Activated T-helper 17 cell treated with anti-CD3 and anti-CD28 coated beads, Interleukin-2, amount 50 U/mL, for 72 hours (primary cell): ENCODE data around the gene STAC2. TPM values are rescaled to one million over a fixed set of nuclear protein-coding genes. Genes with fewer than 3 reads are reported as not detected.

Source experiments
- ATAC-seq: fragments of 150-1000 bp; cut with Tn5 transposase; replicated peaks from 2 replicates; pipeline ENCODE4 v1.10.0; 2021; ENCODE audit warnings: mild to moderate bottlenecking, moderate library complexity
- H3K27ac Mint-ChIP-seq: one replicate; pipeline ENCODE4 v1.8.0; 2022; ENCODE audit warnings: mixed read lengths
- H3K27me3 Mint-ChIP-seq: one replicate; pipeline ENCODE4 v1.8.0; 2022; ENCODE audit warnings: mixed read lengths
- H3K36me3 Mint-ChIP-seq: one replicate; pipeline ENCODE4 v1.8.0; 2022; ENCODE audit warnings: low read depth, mild to moderate bottlenecking, mixed read lengths
- H3K4me1 Mint-ChIP-seq: one replicate; pipeline ENCODE4 v1.8.0; 2022; ENCODE audit warnings: mixed read lengths
- H3K4me3 Mint-ChIP-seq: one replicate; pipeline ENCODE4 v1.8.0; 2022; ENCODE audit warnings: mild to moderate bottlenecking, mixed read lengths
- H3K9me3 Mint-ChIP-seq: one replicate; pipeline ENCODE4 v1.8.0; 2022; ENCODE audit warnings: mixed read lengths
- total RNA-seq, 2 donors: library from RNA; stranded (reverse); gene quantifications; one replicate each; pipeline ENCODE4 v1.2.3, GENCODE V29; 2022

Gene STAC2
- total RNA-seq, 2 donors from 2014 or later, result not detected

DNA sequence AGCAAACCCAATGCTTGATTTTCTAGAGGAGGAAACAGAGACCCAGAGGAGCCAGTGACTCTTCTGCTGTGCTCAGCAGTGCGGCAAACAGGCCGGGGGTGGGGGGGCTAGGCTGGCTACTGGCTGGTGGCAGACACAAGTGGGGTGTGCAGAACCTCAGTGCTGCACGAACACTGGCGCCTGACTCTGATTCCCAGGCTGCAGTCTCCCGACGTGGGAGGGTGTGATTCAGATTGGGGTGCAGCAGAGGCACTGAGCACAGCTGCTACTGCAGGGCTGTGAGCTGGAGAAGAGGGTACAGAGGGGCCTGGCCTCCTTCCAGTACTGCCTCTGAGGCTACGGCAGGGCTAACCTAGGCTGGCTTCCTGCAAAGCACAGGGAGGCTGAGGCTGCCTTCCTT is 17.6 kb downstream of the STAC2 start:
- no peaks in the 10 kb centered on the region for H3K9me3 Mint-ChIP-seq
- peaks cover 11% of the 10 kb centered on the region for H3K4me1 Mint-ChIP-seq
- ATAC-seq, result peak; percentile 16
- no peaks in the 10 kb centered on the region for H3K27me3 Mint-ChIP-seq
- no peak overlapping the region for H3K27ac Mint-ChIP-seq
- H3K36me3 Mint-ChIP-seq, result peaks cover 21% of the 10 kb centered on the region
- peak overlapping the region; percentile 70 for H3K4me3 Mint-ChIP-seq

DNA sequence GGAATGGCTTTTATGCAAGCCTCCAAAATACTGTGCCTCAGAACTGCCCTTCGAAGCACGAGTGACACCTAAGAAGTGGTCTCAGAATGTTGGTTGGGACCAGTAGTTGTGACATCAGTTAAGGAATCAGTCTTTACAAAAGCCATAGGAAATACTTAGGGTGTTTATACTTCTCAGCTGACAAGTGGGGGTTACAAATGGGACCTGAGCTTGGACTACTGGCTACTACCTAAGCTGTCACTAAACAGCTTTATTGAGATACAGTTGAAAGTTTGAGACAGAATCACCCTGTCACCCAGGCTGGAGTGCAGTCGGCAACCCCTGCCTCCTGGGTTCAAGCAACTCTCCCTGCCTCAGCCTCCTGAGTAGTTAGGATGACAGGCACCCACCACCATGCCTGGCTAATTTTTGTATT is 20.6 kb downstream of the STAC2 start:
- no peak for ATAC-seq
- no peaks in the 10 kb centered on the region for H3K9me3 Mint-ChIP-seq
- peak overlapping the region; percentile 20 for H3K4me3 Mint-ChIP-seq
- H3K27me3 Mint-ChIP-seq, result no peaks in the 10 kb centered on the region
- H3K27ac Mint-ChIP-seq, result peak overlapping the region; percentile 58
- peaks cover 52% of the 10 kb centered on the region for H3K36me3 Mint-ChIP-seq
- H3K4me1 Mint-ChIP-seq, result peaks cover 20% of the 10 kb centered on the region

DNA sequence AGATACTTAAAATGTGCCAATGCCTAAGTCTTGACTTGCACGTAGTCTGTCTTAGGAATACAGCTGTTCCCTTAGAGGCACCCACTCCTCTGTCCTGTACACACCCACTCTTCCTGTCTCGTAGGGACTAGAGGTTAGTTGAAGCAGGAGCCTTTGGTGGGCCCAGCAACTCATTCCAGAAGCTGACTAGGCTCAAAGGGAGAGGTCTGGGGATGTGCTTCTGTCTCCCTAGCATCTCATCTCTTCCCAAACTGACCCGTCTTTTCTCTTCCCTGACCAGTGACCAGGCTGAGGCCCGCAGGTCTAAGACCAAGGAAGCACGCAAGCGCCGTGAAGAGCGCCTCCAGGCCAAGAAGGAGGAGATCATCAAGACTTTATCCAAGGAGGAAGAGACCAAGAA is 21.5 kb downstream of the STAC2 start:
- no peak for ATAC-seq
- H3K4me1 Mint-ChIP-seq, result peaks cover 20% of the 10 kb centered on the region
- peaks cover 56% of the 10 kb centered on the region for H3K36me3 Mint-ChIP-seq
- no peaks in the 10 kb centered on the region for H3K9me3 Mint-ChIP-seq
- H3K4me3 Mint-ChIP-seq, result peak overlapping the region; percentile 20
- peak overlapping the region; percentile 58 for H3K27ac Mint-ChIP-seq
- H3K27me3 Mint-ChIP-seq, result no peaks in the 10 kb centered on the region

DNA sequence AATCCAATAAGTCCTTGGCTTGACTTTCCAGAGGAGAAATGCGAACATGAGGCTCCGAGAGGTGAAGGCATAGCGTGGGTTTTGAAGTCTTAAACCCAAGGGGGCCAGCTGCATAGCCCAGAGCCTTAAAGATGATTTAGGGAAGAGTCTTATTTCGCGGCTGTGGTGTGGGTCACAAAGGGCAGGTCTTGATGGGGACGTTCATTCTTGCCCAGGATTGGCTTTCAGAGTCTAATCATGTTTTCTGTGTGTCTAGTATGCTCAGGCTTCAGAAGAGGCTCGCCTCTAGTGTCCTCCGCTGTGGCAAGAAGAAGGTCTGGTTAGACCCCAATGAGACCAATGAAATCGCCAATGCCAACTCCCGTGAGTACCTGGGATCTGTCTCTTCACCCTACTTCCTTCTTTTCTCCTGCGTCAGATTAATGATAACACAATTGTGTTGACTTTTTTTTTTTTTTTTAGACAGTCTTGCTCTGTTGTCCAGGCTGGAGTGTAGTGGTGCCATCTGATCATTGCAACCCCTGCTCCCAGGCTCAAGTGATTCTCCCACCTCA is 24.7 kb downstream of the STAC2 start:
- ATAC-seq, result no peak
- peak overlapping the region; percentile 98 for H3K27ac Mint-ChIP-seq
- H3K4me3 Mint-ChIP-seq, result peak overlapping the region; percentile 83
- no peaks in the 10 kb centered on the region for H3K27me3 Mint-ChIP-seq
- H3K9me3 Mint-ChIP-seq, result no peaks in the 10 kb centered on the region
- peaks cover 13% of the 10 kb centered on the region for H3K4me1 Mint-ChIP-seq
- peaks cover 56% of the 10 kb centered on the region for H3K36me3 Mint-ChIP-seq

DNA sequence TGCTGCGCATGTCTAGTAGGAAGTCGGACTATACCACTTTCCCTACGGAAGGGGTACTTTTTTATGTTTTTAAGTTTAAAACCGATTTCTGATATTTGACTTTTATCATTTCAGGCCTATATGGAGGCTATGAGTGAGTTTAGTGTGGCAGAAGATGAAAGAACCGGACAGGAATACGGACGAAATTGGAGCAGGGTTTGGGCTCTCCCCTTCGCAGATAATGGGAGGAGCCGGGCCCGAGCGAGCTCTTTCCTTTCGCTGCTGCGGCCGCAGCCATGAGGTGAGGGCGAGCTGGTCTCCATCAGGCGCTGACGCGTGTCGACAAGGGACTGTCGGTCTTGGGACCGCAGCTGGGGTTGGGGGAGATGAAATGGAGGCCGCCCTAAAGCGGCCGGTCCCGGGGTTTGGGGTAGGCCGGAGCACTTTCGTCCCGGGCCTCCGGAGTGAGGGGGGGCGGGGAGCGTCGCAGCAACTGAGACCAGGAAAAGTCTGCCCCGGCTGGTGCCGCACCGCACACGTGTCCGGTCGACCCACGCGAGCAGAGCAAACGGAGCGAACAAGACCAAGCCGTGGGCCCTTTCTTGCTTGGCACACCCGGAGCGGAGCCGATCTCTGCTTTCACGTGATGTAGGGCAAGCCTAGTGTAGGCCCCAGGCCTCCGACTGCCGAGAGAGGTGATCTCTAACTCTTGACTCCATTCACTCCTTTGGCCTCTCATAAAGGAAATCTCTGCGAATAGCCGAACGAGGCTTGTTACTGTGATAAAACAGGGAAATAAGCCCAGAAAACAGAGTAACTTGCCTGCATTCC is 25.5 kb downstream of the STAC2 start, which contains the start of gene RPL19:
TSS of gene RPL19 (plus strand) at position 214 of the 810 bp plus-strand sequence. CDS start at position 276, 62 bp downstream.
- Mint-ChIP-seq H3K4me3 (peak within 1 kb of the TSS; percentile 83), H3K27ac (peak within 1 kb of the TSS; percentile 98), H3K9me3 (no peaks in the 10 kb centered on the region), H3K27me3 (no peaks in the 10 kb centered on the region), H3K4me1 (peaks cover 13% of the 10 kb centered on the region), H3K36me3 (peaks cover 56% of the 10 kb centered on the region)
- ATAC-seq, result peak; percentile 73

DNA sequence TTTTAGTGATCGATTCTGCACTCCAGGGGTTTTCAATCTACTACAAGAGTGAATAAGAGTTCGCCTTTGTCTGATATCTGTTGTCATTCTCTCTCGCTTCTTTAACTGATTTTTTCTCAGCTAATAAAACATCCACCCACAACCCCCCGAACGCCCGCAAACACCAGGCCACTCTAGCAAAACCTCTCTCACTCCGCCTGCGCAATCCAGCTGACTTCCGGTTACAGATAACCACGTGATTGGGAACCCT is 26.0 kb downstream of the STAC2 start:
- H3K36me3 Mint-ChIP-seq, result peaks cover 51% of the 10 kb centered on the region
- peaks cover 13% of the 10 kb centered on the region for H3K4me1 Mint-ChIP-seq
- ATAC-seq, result peak; percentile 70
- peak overlapping the region; percentile 98 for H3K27ac Mint-ChIP-seq
- H3K27me3 Mint-ChIP-seq, result no peaks in the 10 kb centered on the region
- H3K9me3 Mint-ChIP-seq, result no peaks in the 10 kb centered on the region
- H3K4me3 Mint-ChIP-seq, result peak overlapping the region; percentile 83

DNA sequence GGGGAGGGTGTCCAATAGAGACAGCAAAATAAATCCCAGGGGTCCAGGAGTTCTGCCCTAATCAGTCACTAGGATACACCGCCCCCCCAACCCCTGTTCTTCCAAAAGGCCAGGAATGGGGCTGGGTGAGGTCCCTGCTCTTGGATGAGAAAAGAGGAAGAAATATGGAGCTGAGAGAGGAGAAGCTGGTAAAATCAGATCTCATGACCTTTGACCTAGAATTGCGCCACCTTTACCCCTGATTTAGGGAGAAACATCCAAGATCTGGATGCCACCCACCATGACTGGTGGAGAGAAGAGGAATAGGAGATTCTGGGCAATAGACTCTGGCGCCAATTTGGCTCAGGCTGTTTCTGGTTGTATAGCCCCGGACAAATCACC is 27.6 kb downstream of the STAC2 start:
- Mint-ChIP-seq H3K4me1 (peaks cover 14% of the 10 kb centered on the region), H3K27ac (no peak overlapping the region), H3K4me3 (peak overlapping the region; percentile 83), H3K36me3 (peaks cover 45% of the 10 kb centered on the region), H3K27me3 (no peaks in the 10 kb centered on the region), H3K9me3 (no peaks in the 10 kb centered on the region)
- ATAC-seq, result no peak

DNA sequence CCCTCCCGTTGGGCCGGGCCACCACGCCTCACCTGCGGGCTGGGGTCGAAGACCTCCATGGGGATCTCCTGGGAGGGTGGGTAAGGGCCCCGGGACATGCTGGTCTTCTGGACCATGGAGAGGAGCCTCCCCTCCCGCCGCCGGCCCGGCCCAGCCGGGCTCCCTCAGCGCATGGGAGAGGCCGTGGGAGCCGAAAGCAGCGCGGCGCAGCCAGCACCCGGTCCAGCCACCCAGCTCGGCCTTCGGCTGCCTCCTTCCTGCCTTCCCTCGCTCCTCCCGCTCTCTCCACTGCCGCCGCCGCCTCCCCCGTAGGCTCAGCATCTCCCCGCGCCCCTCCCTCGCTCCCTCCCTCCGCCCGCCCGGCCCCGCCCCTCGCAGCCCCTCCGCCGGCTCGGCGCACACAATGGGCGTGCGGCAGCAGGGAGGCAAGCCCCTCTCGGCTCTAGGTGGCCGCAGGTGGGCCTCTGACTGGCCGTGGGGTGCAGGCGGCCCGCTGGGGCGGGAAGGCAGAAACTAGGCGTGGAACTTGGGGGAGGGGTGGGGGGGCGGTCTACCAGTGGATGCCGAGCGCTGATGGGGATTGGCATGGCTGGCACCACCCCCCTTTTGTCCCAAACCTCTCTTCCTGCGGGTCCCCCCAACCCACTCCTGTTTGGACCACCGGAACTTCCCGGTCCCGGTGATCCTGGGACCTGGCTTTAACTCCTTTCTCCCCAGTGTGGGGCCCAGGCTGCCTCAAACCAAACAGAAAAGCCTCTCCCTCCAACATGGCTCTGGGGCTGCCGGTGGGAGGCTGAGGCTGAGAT is 28.2 kb downstream of the STAC2 start, which contains the start of gene CACNB1:
TSS of gene CACNB1 (minus strand) at position 290 of the 806 bp plus-strand sequence. CDS start at position 116, 174 bp downstream.
- peak; percentile 73 for ATAC-seq
- peaks cover 10% of the 10 kb centered on the region for H3K4me1 Mint-ChIP-seq
- H3K9me3 Mint-ChIP-seq, result no peaks in the 10 kb centered on the region
- no peaks in the 10 kb centered on the region for H3K27me3 Mint-ChIP-seq
- peaks cover 41% of the 10 kb centered on the region for H3K36me3 Mint-ChIP-seq
- peak within 1 kb of the TSS; percentile 70 for H3K27ac Mint-ChIP-seq
- H3K4me3 Mint-ChIP-seq, result peak within 1 kb of the TSS; percentile 83

DNA sequence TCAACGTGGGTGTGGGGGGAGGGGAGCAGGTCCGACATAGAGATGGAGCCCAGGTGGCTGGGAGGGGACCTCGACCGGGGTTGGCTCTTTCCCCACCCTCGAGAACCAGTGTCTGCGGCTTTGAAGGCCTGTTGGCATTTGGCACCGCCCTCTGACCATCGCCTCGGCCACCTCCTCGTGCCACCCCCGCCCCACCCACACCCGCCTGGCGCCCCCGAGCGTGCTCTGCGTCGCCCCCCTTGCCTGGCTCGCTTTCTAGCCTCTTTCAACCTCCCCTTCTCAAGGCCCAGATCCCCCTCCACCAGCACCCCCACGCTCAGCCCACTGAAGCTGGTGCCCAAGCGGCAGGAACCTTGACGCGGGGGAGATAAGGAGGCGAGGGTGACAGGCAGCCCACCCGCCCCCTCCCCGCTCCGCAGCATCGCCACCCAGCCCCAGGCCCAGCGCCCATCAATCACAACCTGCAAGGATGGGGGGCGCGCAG is 28.9 kb downstream of the STAC2 start:
- Mint-ChIP-seq H3K27me3 (no peaks in the 10 kb centered on the region), H3K27ac (peak overlapping the region; percentile 70), H3K4me3 (peak overlapping the region; percentile 83), H3K36me3 (peaks cover 40% of the 10 kb centered on the region), H3K4me1 (peaks cover 4% of the 10 kb centered on the region), H3K9me3 (no peaks in the 10 kb centered on the region)
- no peak for ATAC-seq

DNA sequence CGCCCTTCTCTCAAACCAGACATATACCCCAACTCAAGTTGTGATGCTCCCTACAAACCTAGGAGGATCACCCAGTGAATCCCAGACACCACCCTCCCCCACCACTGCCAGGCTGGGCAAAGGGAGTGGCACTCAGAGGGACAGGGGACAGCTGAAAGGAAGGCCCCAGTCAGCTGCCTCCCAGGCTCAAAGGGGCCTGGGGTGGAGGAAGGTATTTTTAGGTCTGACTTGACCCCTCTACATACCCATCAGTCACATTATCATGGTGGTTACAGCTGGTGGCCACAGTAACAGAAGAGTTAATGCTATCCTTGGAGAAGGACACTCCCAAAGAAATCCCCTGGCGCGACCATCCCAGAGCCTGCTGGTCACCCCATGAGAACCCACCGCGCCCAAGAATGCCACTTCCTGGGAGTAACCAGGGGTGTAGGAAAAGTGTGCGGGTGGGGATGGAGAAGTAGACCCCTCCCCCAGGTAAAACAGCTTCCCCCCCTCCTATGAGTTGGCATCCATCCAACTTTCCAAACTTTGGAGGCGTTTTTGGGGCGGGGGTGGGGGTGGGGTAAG is 29.4 kb downstream of the STAC2 start:
- Mint-ChIP-seq H3K9me3 (no peaks in the 10 kb centered on the region), H3K27ac (peak overlapping the region; percentile 70), H3K36me3 (peaks cover 39% of the 10 kb centered on the region), H3K4me1 (peaks cover 4% of the 10 kb centered on the region), H3K27me3 (no peaks in the 10 kb centered on the region), H3K4me3 (peak overlapping the region; percentile 83)
- no peak for ATAC-seq

DNA sequence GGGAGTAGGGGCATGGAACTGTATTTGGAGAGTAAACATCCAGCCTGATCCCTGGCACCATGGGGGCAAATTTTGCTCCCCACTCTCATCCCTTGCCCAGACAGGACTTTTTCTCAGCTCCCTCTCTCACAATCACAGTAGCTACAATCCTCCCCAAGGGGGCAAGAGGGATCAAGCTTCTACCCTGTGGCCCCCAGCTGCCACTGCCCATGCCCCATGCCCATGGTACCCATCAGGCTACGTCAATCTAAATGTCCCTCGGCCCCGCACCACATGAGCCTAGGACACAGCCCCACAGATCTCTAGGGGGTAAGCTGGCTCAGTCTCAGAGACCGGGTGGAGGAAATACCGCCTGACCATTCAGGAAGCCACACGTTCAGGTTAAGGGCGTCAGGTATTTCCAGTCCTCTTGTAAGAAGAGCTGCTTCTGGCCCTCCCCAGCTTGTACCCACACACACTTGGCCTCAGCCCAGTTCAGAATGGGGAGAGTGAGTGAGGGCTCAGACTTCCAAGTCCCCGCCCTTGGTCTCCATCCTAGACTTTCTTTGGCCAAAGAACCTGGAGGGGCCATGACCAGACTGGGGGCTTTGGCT is 30.1 kb downstream of the STAC2 start:
- no peaks in the 10 kb centered on the region for H3K27me3 Mint-ChIP-seq
- H3K9me3 Mint-ChIP-seq, result no peaks in the 10 kb centered on the region
- peaks cover 38% of the 10 kb centered on the region for H3K36me3 Mint-ChIP-seq
- H3K4me3 Mint-ChIP-seq, result peak overlapping the region; percentile 83
- H3K27ac Mint-ChIP-seq, result peak overlapping the region; percentile 70
- no peak for ATAC-seq
- H3K4me1 Mint-ChIP-seq, result peaks cover 4% of the 10 kb centered on the region

DNA sequence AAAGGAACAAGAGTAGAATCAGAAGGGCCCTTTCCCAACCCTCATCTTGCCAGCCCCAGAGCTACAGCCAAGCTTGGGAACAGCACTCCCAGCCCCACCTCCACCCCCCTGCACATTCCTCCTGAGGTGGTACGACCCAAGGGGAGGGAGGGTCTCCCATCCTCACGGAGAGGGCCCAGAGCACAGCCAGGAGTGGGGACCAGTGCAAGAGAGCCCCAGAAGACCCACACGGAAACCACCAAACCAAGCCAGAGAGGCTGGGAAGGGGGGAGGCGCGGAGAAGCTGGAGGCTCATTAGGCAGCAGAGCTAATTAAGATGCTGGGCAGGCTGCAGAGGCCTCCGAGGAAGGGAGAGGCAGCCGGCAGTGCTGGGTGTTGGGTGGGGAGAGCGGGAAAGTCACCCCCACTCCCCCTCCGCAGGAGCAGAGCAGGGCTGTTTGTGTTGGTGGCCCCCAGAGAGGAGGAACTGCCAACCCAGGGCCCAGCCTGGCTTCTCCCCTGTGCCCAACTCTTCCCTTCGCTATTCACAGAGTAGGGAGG is 30.7 kb downstream of the STAC2 start:
- Mint-ChIP-seq H3K4me1 (peaks cover 4% of the 10 kb centered on the region), H3K9me3 (no peaks in the 10 kb centered on the region), H3K4me3 (peak overlapping the region; percentile 83), H3K27me3 (no peaks in the 10 kb centered on the region), H3K36me3 (peaks cover 37% of the 10 kb centered on the region), H3K27ac (peak overlapping the region; percentile 32)
- ATAC-seq, result no peak

DNA sequence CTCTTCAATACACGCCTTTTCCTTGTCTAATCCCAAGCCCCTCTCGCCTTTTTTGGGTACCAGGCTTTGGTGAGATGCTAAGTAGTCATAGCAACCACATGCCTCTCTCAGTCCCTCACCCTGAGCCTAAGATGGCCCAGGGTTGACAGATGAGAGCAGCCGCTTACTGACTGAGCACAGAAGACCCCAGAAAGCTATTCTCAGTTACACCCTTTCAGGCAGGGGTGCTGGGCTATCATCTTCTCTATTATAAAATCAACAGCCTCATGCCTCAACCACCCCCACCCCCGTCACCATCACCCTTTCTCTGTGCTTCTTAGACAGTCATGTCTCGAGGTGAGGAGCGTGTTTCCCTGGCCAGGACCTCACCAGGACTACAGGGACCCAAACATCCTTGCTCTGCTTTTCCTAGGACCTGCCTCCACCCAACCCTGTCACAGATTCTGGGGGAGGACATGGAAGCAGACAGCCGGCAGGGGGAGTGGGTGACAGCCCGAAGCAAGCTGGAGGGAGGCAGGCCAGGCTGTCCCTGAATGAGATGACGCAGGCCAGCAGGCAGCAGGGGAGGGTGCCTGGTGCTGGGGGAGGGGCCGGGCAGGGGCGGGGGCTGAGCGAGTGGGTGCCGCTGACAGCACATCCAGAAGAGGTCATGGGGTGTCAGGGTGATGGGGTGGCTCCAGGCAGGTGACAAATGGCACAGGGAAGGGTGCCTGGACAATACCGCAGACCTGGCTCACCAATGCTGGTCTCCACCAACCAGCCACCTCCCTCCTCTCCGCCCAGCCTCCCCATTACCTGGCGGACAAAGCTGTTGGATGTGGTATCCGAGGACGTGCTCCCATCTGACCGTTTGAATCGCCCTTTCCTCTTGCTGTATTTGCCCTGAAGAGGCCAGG is 31.4 kb downstream of the STAC2 start:
- ATAC-seq, result no peak
- peaks cover 4% of the 10 kb centered on the region for H3K4me1 Mint-ChIP-seq
- peak overlapping the region; percentile 51 for H3K27ac Mint-ChIP-seq
- peaks cover 33% of the 10 kb centered on the region for H3K36me3 Mint-ChIP-seq
- no peak overlapping the region for H3K4me3 Mint-ChIP-seq
- H3K9me3 Mint-ChIP-seq, result no peaks in the 10 kb centered on the region
- H3K27me3 Mint-ChIP-seq, result no peaks in the 10 kb centered on the region
